K562 (cell line): ENCODE data around the gene FAM149B1. TPM values are rescaled to one million over a fixed set of nuclear protein-coding genes. Genes with fewer than 3 reads are reported as not detected.
A peak's percentile ranks its signal among the peaks of the same experiment; 100 is the strongest.

ENCODE experiments used
- CBFA2T3 ChIP-seq: fragments of 450-650 bp; IDR thresholded peaks from 2 replicates; pipeline ENCODE4 v1.6.1; 2017
- CTBP1 ChIP-seq: fragments of 450-650 bp; IDR thresholded peaks from 2 replicates; pipeline ENCODE4 v1.6.1; 2016; ENCODE audit warnings: borderline replicate concordance
- EP300 ChIP-seq: IDR thresholded peaks from 2 replicates; pipeline ENCODE4 v1.6.1; 2012; ENCODE audit warnings: low read length, improper control_type of control experiment
- GATA2 ChIP-seq: sonication (generic); formaldehyde crosslinking; IDR thresholded peaks from 2 replicates; pipeline ENCODE4 v1.4.0; 2020; ENCODE audit warnings: mild to moderate bottlenecking, missing genetic modification reagents
- NFE2 ChIP-seq: IDR thresholded peaks from 2 replicates; pipeline ENCODE4 v1.6.1; 2014; ENCODE audit warnings: antibody characterized with exemption, low read depth
- NR2C1 ChIP-seq, 2 experiments: fragments of 450-650 bp; IDR thresholded peaks; 2 replicates each; pipeline ENCODE4 v1.6.1; 2017; ENCODE audit warnings: mild to moderate bottlenecking in 2 of 2, antibody characterized with exemption in 1 of 2, inconsistent platforms in 1 of 2, missing compliant biosample characterization in 1 of 2, missing genetic modification characterization in 1 of 2
- OTX1 ChIP-seq: fragments of 450-650 bp; formaldehyde crosslinking; IDR thresholded peaks from 2 replicates; pipeline ENCODE4 v1.4.0; 2022; ENCODE audit warnings: mild to moderate bottlenecking
- RBFOX2 ChIP-seq: fragments of 200-400 bp; formaldehyde crosslinking; IDR thresholded peaks from 2 replicates; pipeline ENCODE4 v1.6.1; 2017; ENCODE audit warnings: low read depth, mild to moderate bottlenecking, low read length, moderate library complexity
- RBM14 ChIP-seq: fragments of 200-400 bp; formaldehyde crosslinking; IDR thresholded peaks from 2 replicates; pipeline ENCODE4 v1.6.1; 2018; ENCODE audit warnings: low read depth, mild to moderate bottlenecking, low read length, moderate library complexity, borderline replicate concordance; ENCODE audit not compliant: insufficient read depth
- RBM39 ChIP-seq: fragments of 200-400 bp; formaldehyde crosslinking; optimal IDR thresholded peaks from 2 replicates; pipeline ENCODE3; 2018; ENCODE audit warnings: low read depth, low read length
- SMARCA5 ChIP-seq: fragments of 450-650 bp; IDR thresholded peaks from 2 replicates; pipeline ENCODE4 v1.6.1; 2016
- SRF ChIP-seq, 2 experiments: fragments of 250-450, 450-650 bp in 1 of 2; sonication (Bioruptor Pico) in 1 of 2; sonication (generic) in 1 of 2; formaldehyde crosslinking; IDR thresholded peaks; 2 replicates each; pipeline versions ENCODE4 v1.5.0 to v1.5.1; 2020 to 2022; ENCODE audit warnings: mild to moderate bottlenecking in 1 of 2, missing genetic modification reagents in 1 of 2
- ZKSCAN1 ChIP-seq: fragments of 150-350 bp; IDR thresholded peaks from 2 replicates; pipeline ENCODE4 v1.6.1; 2016; ENCODE audit warnings: low read depth, low read length
- ZNF212 ChIP-seq: fragments of 450-650 bp; formaldehyde crosslinking; IDR thresholded peaks from 2 replicates; pipeline ENCODE4 v1.4.0; 2020; ENCODE audit warnings: mild to moderate bottlenecking
- ZNF75A ChIP-seq: fragments of 450-650 bp; formaldehyde crosslinking; IDR thresholded peaks from 2 replicates; pipeline ENCODE4 v1.4.0; 2020; ENCODE audit warnings: mild to moderate bottlenecking
- polyA plus RNA-seq, 8 experiments: library from polyadenylated mRNA; depleted of rRNA in 4 of 8; stranded (reverse) in 5 of 8; unstranded in 3 of 8; fragments of >200 nt; fragmentation: Nextera tagmentation in 2 of 8; fragmentation: Illumina TruSeq in 1 of 8; extraction: Ambion mirVana in 2 of 8; extraction: Trizol in 1 of 8; gene quantifications; 2 replicates each; pipeline versions ENCODE4 v1.2.1 to v1.2.3, GENCODE V29; 2011 to 2014; ENCODE audit warnings: inconsistent platforms in 1 of 8, missing spikeins in 1 of 8
- total RNA-seq, 7 experiments: library from RNA; depleted of rRNA in 6 of 7; stranded (reverse); fragments of >200 nt in 6 of 7; fragmentation: Illumina TruSeq in 2 of 7; extraction: Trizol in 2 of 7; gene quantifications; 2 replicates each; pipeline versions ENCODE4 v1.2.1 to v1.2.3, GENCODE V29; 2011 to 2021; ENCODE audit warnings: low replicate concordance in 1 of 7
- TF ChIP-seq, protein P1 (sequence below): fragments of 450-650 bp; formaldehyde crosslinking; IDR thresholded peaks from 2 replicates; pipeline ENCODE4 v1.4.0; 2020; ENCODE audit warnings: mild to moderate bottlenecking, moderate library complexity
- TF ChIP-seq, protein P2 (sequence below): fragments of 450-650 bp; IDR thresholded peaks from 2 replicates; pipeline ENCODE4 v1.6.1; 2017; ENCODE audit warnings: antibody characterized with exemption
- TF ChIP-seq, protein P3 (sequence below): sonication (generic); formaldehyde crosslinking; IDR thresholded peaks from 2 replicates; pipeline ENCODE4 v1.8.1; 2023; ENCODE audit warnings: mild to moderate bottlenecking, missing genetic modification reagents, moderate library complexity
- TF ChIP-seq, protein P4 (sequence below), 2 experiments: fragments of 450-650 bp in 1 of 2; sonication (generic) in 1 of 2; formaldehyde crosslinking in 1 of 2; IDR thresholded peaks in 1 of 2; conservative IDR thresholded peaks in 1 of 2; 2 replicates each; pipeline versions ENCODE4 v1.6.1 to v1.8.1; 2016 to 2023; ENCODE audit warnings: mild to moderate bottlenecking in 2 of 2, moderate library complexity in 2 of 2, inconsistent platforms in 1 of 2, missing genetic modification reagents in 1 of 2

Gene FAM149B1
- total and polyA plus RNA-seq, 9 of the 15 experiments (the other 6 are each of a cell fraction or from before 2014, with no cell fraction given), result 4.2 to 18.5 (median 9.3) TPM

DNA sequence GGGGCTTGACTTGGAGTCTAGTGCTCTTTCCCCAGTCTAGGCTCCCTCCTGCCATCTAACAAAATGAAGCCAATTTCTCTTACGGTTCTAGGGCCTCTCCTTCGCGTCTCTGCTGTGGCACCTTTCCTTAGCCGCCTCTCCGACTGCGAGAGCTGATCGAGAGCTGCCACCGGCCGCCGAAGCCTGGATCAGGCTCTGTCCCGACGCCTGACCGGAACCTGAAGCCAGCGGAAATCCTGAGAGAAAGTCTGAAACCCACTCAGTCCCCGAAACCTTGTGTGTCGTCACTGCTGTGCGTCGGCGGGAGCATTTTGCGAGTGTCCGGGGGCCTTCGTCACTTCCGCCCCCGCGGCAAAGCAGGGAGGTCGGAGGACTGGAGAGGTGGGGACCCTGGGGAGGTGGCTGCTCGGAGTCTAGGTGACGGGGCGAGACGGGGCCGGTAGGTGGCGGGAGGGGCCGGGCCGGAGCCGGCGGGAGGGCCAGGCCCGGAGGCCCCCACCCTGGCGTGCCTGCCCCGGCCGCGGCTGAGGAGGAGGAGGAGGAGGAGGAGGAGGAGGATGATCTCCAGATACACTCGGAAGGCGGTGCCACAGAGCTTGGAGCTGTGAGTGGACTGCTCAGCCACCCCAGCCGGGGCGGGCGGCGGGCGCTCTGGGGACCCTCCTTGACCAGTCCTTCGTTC lies at the start of gene FAM149B1, which contains the start of gene ECD (continued):
- TF ChIP-seq SRF (CRISPR knock-in tag; IDR thresholded peaks at IDR 0.05) (peak in 1 of 2 experiments; percentile 87; a peak in 2 of 4 replicates), GATA2 (CRISPR knock-in tag) (peak; percentile 30; the same call in 1 of the 2 replicates), ZKSCAN1 (peak; percentile 75), NR2C1 (IDR thresholded peaks at IDR 0.05) (peak; percentile 58; the same call in 1 of the 2 replicates), NR2C1 (tag; IDR thresholded peaks at IDR 0.05) (peak; percentile 73), EP300 (peak; percentile 46; the same call in 1 of the 2 replicates), ZNF75A (CRISPR knock-in tag) (no peak), OTX1 (no peak), NFE2 (no peak; the same call in 1 of the 2 replicates), RBFOX2 (peak; percentile 98), CTBP1 (peak; percentile 95), CBFA2T3 (no peak), SMARCA5 (0 out of 2 replicates have a peak, but pooled peaks have one; percentile 31), ZNF212 (CRISPR knock-in tag) (no peak; the same call in 1 of the 2 replicates), RBM14 (no peak), RBM39 (no peak)
- TF ChIP-seq, protein P1, sequence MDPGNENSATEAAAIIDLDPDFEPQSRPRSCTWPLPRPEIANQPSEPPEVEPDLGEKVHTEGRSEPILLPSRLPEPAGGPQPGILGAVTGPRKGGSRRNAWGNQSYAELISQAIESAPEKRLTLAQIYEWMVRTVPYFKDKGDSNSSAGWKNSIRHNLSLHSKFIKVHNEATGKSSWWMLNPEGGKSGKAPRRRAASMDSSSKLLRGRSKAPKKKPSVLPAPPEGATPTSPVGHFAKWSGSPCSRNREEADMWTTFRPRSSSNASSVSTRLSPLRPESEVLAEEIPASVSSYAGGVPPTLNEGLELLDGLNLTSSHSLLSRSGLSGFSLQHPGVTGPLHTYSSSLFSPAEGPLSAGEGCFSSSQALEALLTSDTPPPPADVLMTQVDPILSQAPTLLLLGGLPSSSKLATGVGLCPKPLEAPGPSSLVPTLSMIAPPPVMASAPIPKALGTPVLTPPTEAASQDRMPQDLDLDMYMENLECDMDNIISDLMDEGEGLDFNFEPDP (CRISPR knock-in tag), result no peak
- TF ChIP-seq, protein P2, sequence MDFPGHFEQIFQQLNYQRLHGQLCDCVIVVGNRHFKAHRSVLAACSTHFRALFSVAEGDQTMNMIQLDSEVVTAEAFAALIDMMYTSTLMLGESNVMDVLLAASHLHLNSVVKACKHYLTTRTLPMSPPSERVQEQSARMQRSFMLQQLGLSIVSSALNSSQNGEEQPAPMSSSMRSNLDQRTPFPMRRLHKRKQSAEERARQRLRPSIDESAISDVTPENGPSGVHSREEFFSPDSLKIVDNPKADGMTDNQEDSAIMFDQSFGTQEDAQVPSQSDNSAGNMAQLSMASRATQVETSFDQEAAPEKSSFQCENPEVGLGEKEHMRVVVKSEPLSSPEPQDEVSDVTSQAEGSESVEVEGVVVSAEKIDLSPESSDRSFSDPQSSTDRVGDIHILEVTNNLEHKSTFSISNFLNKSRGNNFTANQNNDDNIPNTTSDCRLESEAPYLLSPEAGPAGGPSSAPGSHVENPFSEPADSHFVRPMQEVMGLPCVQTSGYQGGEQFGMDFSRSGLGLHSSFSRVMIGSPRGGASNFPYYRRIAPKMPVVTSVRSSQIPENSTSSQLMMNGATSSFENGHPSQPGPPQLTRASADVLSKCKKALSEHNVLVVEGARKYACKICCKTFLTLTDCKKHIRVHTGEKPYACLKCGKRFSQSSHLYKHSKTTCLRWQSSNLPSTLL, result no peak
- TF ChIP-seq, protein P3, sequence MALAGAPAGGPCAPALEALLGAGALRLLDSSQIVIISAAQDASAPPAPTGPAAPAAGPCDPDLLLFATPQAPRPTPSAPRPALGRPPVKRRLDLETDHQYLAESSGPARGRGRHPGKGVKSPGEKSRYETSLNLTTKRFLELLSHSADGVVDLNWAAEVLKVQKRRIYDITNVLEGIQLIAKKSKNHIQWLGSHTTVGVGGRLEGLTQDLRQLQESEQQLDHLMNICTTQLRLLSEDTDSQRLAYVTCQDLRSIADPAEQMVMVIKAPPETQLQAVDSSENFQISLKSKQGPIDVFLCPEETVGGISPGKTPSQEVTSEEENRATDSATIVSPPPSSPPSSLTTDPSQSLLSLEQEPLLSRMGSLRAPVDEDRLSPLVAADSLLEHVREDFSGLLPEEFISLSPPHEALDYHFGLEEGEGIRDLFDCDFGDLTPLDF (CRISPR knock-in tag), result no peak
- TF ChIP-seq, protein P4, sequence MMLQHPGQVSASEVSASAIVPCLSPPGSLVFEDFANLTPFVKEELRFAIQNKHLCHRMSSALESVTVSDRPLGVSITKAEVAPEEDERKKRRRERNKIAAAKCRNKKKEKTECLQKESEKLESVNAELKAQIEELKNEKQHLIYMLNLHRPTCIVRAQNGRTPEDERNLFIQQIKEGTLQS (IDR thresholded peaks at IDR 0.05), result peak; percentile 68
- TF ChIP-seq, protein P4 (CRISPR knock-in tag; conservative IDR thresholded peaks at IDR 0.05), result peak; percentile 61; the same call in 1 of the 2 replicates
